Dermis blood vessel endothelial cell (primary cell): ENCODE measurements around the gene MAD1L1. TPM values are rescaled to one million over a fixed set of nuclear protein-coding genes. Genes with fewer than 3 reads are reported as not detected.

Source experiments
- DNase-seq: peaks from one replicate; pipeline ENCODE4 v3.0.0; 2010
- total RNA-seq: library from RNA; depleted of rRNA; stranded (reverse); fragments of >200 nt; gene quantifications from 2 replicates; pipeline ENCODE4 v1.2.3, GENCODE V29; 2014

The MAD1L1 gene
- total RNA-seq, 1 donor from 2014 or later = 53.3 TPM

DNA sequence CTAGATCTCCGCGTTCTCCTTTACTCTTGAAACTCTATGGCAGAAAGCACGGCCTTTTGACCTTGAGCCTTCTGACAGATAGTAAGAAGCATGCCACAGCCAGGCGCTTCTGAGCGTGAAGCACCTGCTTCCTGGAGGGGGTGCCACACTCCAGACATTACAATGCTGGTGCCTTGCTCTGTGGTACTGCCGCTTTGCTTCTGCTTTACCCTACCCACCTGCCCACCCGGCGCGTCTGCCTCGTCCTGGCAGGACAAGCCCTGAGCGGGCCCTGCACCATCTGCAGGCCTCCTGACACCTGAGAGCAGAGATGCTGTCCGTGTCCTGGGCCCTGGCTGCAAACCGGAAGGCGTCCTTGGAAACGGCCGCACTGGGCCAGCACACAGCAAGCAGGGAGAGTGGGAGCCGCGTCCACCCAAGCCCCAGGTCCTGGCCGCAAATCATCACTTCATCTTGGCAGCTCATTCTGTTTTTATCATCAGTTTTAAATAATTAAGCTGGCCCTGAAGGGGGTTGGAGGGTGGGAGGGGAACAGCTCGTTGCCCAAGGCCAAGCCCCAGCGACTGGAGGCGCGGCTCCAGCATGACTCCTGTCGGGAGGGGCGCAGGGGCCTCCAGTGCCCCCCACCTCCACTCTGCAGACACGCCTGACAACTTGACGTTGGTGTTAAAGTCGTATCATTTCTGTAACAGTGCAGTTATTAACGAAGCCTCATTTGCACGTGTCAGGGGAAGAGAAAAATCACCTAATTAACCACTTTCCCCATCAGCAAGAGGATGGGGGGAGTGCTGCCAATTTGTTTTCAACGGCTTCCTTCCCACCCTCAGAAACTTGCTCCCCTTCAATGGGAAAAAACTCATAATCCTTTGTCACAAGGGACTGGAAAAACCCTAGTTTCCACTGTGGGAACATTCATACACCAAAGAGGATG lies 132.2 kb downstream of the MAD1L1 start:
- peak; percentile 40 for DNase-seq

DNA sequence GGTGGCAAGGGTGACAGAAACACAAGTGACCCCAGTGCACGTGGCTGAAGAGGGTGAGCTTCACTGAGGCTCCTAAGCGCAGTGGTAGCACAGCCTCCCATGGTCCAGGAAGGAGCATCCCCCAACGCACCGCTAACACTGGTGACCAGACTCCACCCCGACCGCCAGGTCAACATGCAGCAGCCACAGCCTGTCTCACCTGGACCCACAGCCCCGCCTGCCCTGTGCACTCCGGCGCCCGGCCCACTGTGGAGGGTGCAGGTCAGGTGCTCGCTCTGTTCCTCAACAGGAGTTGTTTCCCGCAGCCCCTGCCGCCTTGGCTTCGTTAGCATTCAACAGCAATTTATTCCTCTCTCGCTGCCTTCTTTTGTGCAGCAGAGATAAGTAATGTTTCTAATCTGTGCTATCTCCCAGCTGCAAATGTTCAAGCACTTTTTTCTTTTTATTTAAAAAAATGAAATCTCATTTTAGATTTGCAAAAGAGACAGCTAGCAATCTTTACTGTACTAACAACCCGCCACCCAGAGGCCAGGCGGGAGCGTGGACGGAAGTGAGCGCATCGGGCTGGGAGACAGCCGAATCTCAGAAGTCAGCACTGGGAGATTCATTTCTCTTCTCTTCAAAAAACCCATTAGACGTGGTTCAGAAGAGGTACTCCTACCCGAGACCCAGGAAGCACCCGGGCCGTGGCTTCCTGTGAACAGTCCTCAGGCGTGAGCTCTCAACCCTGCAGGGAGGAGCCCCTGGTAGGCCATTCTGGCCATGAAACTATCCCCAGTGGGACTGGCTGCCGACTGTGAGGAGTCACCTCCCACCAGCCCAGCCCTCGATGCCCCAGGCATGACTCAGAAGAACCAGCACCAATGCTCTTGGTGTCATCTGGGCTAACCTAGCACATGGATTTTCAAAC lies 133.4 kb downstream of the MAD1L1 start:
- no peak for DNase-seq

DNA sequence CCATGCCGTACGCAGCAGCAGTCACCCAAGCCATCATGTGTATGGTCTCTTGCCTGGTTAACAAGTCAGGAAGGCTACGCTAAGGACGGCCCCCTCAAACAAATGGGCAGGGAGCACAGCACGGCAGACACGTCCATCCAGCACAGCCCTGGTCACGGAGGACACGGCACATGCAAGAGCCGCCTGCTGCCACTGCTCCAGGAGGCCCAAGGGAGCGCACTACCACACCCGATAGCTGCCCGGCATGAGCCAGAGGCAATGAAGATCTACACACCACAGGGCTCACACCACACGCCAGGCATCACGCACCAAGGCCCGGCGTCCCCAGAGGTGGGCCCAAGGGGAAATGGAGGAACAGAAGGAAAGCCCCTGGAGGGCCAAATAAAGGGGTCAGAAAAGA lies 134.2 kb downstream of the MAD1L1 start:
- DNase-seq = no peak

- DNase-seq = no peak
These were observed 134.7 kb downstream of the MAD1L1 start for GRCh38 chr7:2098056-2098455.

GRCh38 chr7:2097492-2097891 lies 135.3 kb downstream of the MAD1L1 start:
- no peak for DNase-seq

GRCh38 chr7:2096692-2097387 lies 135.9 kb downstream of the MAD1L1 start:
- DNase-seq = no peak

DNA sequence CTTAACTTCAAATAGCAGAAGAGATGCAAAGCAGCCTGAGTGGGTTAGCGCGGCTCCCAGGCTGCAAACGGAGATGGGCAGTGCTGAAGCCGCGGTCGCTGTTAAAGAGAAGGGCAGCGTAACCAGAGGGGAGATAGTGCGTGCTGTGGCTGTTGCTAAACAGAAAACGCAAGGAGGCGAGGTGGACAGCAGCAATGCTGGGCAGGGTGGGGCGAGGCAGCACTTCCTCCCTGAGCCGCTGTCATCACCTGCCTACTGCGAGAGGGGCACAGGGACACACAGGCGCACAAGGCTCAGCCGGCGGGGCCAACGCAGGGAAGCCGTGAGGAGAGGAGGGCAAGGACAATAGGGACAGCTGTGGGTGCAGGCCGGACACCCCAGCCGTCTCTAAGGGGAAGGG lies 137.3 kb downstream of the MAD1L1 start:
- no peak for DNase-seq

DNA sequence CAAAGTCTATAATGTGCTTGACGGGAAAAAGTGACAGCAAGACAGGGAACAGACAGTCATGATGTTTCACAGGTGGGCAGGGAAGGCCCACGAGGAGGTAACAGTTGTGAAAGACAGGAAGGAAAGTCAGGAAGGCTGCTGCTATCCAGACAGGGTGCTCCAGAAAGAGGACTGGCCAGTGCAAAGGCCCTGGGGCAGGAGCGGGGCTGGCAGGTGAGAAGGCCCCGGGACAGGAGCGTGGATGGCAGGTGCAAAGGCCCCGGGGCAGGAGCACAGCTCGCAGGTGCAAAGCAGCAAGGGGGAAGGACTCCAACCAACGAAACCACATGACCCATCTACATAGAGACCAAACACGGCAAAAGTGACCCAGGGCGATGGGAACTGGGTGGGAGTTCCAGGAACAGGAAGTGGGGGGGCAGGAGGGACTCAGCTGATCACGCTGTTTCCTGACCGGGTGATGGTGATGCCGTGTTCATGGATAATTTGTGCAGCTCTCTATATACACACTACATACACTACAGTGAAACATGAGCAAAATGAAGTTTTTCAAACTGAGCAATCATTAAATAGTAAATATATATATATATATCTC lies 138.2 kb downstream of the MAD1L1 start:
- DNase-seq = no peak

GRCh38 chr7:2093843-2094220 lies 138.9 kb downstream of the MAD1L1 start:
- DNase-seq = no peak

DNA sequence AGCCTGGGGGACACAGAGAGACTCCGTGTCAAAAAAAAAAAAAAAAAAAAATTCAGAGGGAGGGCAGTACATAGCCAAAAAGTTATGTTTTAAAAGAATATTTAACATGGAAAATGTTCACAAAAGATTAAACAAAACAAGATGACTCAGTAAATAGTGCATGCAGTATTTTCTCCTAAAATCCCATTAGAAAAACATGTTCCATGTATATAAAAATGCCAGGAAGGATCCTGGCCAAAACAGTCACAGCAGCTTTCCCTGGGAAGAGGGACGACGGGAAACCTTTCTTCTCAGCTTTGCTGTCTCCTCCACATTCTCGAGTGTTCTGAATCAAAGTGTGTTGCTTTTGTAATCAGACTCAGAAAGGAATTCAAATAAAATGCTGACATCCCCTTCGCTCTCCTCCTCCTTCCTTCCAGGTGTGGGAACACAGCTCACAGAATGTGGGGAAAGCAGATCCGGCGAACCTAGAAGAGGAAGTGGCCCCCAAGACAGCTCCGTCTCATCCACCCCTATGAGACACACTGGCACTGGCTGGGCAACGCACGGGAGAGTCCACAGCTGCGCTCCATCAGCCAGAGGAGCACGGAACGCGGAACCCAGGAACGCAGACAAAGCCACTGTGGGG lies 139.4 kb downstream of the MAD1L1 start:
- no peak for DNase-seq

GRCh38 chr7:2092279-2092678 lies 140.5 kb downstream of the MAD1L1 start:
- no peak for DNase-seq

DNA sequence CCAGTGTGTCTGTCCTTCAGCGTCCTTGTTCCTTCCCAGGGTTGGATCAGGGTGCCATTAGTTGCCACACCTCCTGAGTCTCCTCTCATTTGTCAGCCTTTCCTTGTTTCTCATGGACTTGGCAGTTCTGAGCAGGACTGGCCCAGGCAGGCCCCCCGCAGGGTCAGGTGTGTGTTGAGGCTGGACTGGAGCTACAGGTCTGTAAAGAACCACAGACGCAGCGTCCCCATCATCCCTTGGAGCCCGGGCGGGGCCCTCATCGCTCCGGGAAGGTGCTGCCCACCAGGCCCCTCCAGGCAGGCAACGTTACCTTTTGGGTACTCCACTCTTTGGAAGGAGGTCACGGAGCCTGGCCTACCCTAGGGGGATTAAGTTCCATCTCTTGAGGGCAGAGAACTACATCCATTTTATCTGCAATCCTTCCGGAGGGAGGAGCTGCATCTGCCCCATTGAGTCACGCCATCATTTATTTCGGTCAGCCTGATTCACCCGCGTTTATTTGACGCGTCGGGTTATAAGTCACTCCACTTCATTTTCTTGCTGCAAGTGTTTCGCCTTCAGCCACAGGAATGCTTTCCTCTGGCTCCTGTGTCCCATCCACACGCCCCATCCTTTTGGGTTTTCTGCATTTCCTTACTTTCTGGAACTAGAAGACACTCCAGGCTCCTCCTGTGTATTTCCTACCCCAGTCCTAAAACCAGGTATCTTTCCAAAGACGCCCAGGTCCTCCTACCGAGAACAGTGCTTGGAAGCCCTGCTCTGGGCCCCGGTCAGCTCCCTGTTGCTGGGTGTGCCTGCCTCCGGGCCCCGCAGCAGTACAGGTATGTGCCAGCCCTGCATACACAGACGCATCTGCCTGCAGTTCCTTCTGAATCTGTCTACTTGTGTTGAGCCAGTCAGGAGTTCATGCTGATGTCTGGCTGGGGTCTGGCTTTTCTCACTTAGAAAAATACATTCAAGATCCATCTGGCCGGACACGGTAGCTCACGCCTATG lies 141.9 kb downstream of the MAD1L1 start:
- no peak for DNase-seq

DNA sequence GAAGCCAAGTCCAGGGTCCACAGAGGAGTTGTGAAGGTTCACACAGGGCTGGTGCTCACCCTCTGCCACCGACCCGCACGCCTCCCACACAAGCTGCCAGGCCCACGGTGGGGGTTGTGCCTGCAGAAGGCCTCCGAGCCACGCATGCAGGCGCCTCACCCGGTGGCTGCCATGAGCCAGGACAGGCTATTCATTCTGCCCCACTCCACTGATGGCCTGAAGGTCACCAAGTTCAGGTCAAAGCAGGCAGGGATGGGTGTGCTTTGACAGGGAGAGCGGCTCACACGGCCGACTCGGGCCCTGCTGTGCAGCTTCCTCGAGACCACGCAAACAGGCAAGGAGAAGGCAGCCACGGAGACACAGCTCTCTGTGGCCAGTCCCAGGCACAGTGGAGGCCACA lies 143.9 kb downstream of the MAD1L1 start:
- no peak for DNase-seq

DNA sequence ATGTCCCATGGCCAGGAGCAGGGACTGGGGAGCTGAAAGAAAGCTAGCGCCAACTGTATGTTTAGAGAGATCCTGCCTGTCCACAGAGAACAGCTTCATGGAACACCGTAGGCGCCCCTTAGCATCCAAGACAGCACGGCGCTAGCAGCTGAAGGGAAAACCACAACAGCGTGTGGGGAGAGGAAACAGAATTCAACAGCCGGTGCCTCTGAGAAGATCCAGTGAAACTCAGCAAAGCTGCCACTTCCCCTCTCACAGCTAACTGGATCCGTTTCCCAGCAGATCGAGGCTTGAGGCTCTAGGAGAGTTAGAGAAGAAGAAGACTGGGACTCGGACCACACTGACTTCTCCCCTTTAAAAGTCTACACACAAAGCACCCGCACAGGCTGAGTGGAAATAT lies 145.0 kb downstream of the MAD1L1 start:
- no peak for DNase-seq

- no peak for DNase-seq
These were observed 146.5 kb downstream of the MAD1L1 start for GRCh38 chr7:2086229-2086628.

GRCh38 chr7:2085804-2086203 lies 146.9 kb downstream of the MAD1L1 start:
- no peak for DNase-seq

GRCh38 chr7:2084781-2085505 lies 147.8 kb downstream of the MAD1L1 start:
- no peak for DNase-seq

- no peak for DNase-seq
These were observed 148.4 kb downstream of the MAD1L1 start for GRCh38 chr7:2084331-2084730.

GRCh38 chr7:2083362-2083761 lies 149.4 kb downstream of the MAD1L1 start:
- no peak for DNase-seq
